ENCODE results near the gene GGA1.

DNA sequence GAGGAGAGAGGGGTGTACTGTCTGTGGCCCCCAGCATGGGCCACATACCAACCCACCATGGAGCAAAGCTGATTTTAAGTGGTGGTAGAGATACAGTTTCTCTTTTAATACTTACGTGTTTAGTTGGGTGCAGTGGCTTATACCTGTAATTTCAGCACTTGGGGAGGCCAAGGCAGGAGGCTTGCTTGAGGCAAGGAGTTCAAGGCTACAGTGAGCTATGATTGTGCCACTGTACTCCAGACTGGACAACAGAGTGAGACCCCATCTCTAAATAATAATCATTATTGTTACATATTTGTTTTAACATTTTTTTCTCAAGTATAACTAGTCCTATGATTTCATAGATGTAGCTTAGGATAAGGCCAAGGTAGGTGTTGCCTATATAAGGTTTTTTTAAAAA lies 8.8 kb downstream of the GGA1 start:
- TF ChIP-seq CTCF (IDR thresholded peaks at IDR 0.05), result no peak
- no peak for TF ChIP-seq POLR2A (IDR thresholded peaks at IDR 0.05; ENCODE audit: low read depth)
- TF ChIP-seq POLR2AphosphoS5 (IDR thresholded peaks at IDR 0.05), result no peak
- no peak for TF ChIP-seq EP300 (IDR thresholded peaks at IDR 0.05)
